22Rv1 (cell line): Measurements from ENCODE around the gene PLCD3.

Experiments used
- CTCF ChIP-seq: fragments of 450-650 bp; IDR thresholded peaks from 2 replicates; pipeline ENCODE4 v1.5.1; 2017; ENCODE audit warnings: mild to moderate bottlenecking
- ZFX ChIP-seq: fragments of 450-650 bp; IDR thresholded peaks from 2 replicates; pipeline ENCODE4 v1.6.1; 2017; ENCODE audit warnings: antibody characterized with exemption, borderline replicate concordance

GRCh38 chr17:45143767-45144198 is 11.5 kb upstream of the PLCD3 start:
- no peak for TF ChIP-seq CTCF
- TF ChIP-seq ZFX = no peak
